Measurements from ENCODE around the gene SLC1A2. TPM values are rescaled to one million over a fixed set of nuclear protein-coding genes. Genes with fewer than 3 reads are reported as not detected.

The SLC1A2 gene
- total RNA-seq, 2 donors from 2014 or later: 0.10 to 0.13 TPM

GRCh38 chr11:35223371-35223796 lies 196.0 kb downstream of the SLC1A2 start:
- no peak overlapping the region for H3K27ac ChIP-seq
- no peaks in the 10 kb centered on the region for H3K36me3 ChIP-seq
- H3K4me1 ChIP-seq: no peaks in the 10 kb centered on the region
- no peak overlapping the region for H3K9ac ChIP-seq (ENCODE audit: low read depth in 2 of 2, low read length in 2 of 2)
- H3K9me3 ChIP-seq: no peaks in the 10 kb centered on the region
- no peaks in the 10 kb centered on the region for H3K27me3 ChIP-seq
- TF ChIP-seq, protein P1, sequence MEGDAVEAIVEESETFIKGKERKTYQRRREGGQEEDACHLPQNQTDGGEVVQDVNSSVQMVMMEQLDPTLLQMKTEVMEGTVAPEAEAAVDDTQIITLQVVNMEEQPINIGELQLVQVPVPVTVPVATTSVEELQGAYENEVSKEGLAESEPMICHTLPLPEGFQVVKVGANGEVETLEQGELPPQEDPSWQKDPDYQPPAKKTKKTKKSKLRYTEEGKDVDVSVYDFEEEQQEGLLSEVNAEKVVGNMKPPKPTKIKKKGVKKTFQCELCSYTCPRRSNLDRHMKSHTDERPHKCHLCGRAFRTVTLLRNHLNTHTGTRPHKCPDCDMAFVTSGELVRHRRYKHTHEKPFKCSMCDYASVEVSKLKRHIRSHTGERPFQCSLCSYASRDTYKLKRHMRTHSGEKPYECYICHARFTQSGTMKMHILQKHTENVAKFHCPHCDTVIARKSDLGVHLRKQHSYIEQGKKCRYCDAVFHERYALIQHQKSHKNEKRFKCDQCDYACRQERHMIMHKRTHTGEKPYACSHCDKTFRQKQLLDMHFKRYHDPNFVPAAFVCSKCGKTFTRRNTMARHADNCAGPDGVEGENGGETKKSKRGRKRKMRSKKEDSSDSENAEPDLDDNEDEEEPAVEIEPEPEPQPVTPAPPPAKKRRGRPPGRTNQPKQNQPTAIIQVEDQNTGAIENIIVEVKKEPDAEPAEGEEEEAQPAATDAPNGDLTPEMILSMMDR (IDR thresholded peaks at IDR 0.05): no peak
- intact Hi-C loops (cut with DNase I): no loop called here
- DNase-seq: no peak
- H3K4me3 ChIP-seq: no peak overlapping the region

DNA sequence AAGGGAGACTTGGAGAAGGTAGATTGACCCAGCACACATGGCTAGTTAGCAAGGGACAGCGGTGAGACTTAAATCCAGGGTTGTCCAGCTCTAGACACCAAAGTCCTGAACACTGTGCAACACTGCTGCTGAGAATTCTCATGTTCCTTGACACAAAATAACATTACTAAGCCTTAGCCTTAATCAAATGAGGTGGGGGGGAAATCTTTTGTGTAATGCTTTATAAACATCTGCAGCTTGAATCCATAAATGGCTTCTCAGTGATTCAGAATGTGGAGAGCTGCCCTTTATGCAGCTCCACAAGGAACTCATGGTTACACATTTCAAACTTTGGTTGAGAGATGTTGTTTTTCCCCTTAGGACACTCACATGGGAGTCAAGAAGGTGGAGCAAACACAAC lies 200.4 kb downstream of the SLC1A2 start:
- intact Hi-C loops (cut with DNase I): no loop called here
- Histone ChIP-seq H3K27me3 (no peaks in the 10 kb centered on the region), H3K9ac (ENCODE audit: low read depth in 2 of 2, low read length in 2 of 2) (no peak overlapping the region), H3K27ac (no peak overlapping the region), H3K4me3 (no peak overlapping the region), H3K36me3 (no peaks in the 10 kb centered on the region), H3K4me1 (no peaks in the 10 kb centered on the region), H3K9me3 (no peaks in the 10 kb centered on the region)
- DNase-seq: no peak
- TF ChIP-seq, protein P1 (IDR thresholded peaks at IDR 0.05): no peak

GRCh38 chr11:35216962-35217678 lies 202.2 kb downstream of the SLC1A2 start:
- intact Hi-C loops (cut with DNase I): no loop called here

GRCh38 chr11:35215945-35216344 lies 203.4 kb downstream of the SLC1A2 start:
- no peak for DNase-seq
- H3K4me1 ChIP-seq: no peaks in the 10 kb centered on the region
- TF ChIP-seq, protein P1 (IDR thresholded peaks at IDR 0.05): no peak
- H3K27ac ChIP-seq: no peak overlapping the region
- intact Hi-C loops (cut with DNase I): no loop called here
- H3K9me3 ChIP-seq: no peaks in the 10 kb centered on the region
- H3K36me3 ChIP-seq: no peaks in the 10 kb centered on the region
- H3K4me3 ChIP-seq: no peak overlapping the region
- H3K9ac ChIP-seq (ENCODE audit: low read depth in 2 of 2, low read length in 2 of 2): no peak overlapping the region
- H3K27me3 ChIP-seq: no peaks in the 10 kb centered on the region

More at GRCh38 chr11:35216962-35217678, 202.2 kb downstream of the SLC1A2 start:
- Histone ChIP-seq H3K36me3 (no peaks in the 10 kb centered on the region), H3K4me1 (no peaks in the 10 kb centered on the region), H3K9ac (ENCODE audit: low read depth in 2 of 2, low read length in 2 of 2) (no peak overlapping the region), H3K4me3 (no peak overlapping the region), H3K9me3 (no peaks in the 10 kb centered on the region), H3K27ac (no peak overlapping the region), H3K27me3 (no peaks in the 10 kb centered on the region)
- DNase-seq: no peak
- TF ChIP-seq, protein P1 (IDR thresholded peaks at IDR 0.05): no peak

DNA sequence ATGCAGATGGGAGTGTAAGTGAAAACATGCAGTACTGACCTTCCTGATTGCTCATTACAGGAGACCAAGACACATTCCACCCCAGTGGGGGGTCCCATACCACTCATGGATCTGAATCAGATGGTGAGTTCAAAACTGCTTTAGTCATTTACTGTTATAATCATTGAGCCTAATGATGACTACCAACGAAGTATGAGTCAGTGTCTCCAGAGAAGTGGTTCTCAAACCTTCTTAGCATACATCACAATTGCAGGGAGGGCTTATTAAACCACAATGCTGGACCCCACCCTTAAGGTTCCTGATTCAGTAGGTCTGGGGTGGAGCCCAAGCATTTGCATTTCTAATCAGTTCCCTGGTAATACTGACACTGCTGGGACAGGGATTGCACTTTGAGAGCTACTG lies 204.6 kb downstream of the SLC1A2 start:
- no peaks in the 10 kb centered on the region for H3K4me1 ChIP-seq

More for the DNA sequence above, 204.6 kb downstream of the SLC1A2 start:
- TF ChIP-seq, protein P1 (IDR thresholded peaks at IDR 0.05): no peak
- Histone ChIP-seq H3K27me3 (no peaks in the 10 kb centered on the region), H3K36me3 (no peaks in the 10 kb centered on the region), H3K9ac (ENCODE audit: low read depth in 2 of 2, low read length in 2 of 2) (no peak overlapping the region), H3K9me3 (no peaks in the 10 kb centered on the region), H3K27ac (no peak overlapping the region), H3K4me3 (no peak overlapping the region)
- no peak for DNase-seq
- intact Hi-C loops (cut with DNase I): no loop called here
